LHCN-M2 (cell line): ENCODE data around the gene ASIC4. TPM values are rescaled to one million over a fixed set of nuclear protein-coding genes. Genes with fewer than 3 reads are reported as not detected.

ENCODE experiments used
- total RNA-seq: library from RNA; depleted of rRNA; stranded (reverse); fragments of >200 nt; gene quantifications from 2 replicates; pipeline ENCODE4 v1.2.3, GENCODE V29; 2014; rRNA removed

Gene ASIC4
- total RNA-seq, 1 experiment from 2014 or later: not detected

Other genes starting within 250 kb of the ASIC4 start
- gene DNAJB2, start 235.1 kb upstream of the ASIC4 start, total RNA-seq: 21.5 and 28.3 TPM in 2 replicates
- 1.5 and 2.8 TPM in 2 replicates for gene PTPRN, start 205.1 kb upstream of the ASIC4 start, total RNA-seq
- not detected in 2 replicates for gene RESP18, start 181.7 kb upstream of the ASIC4 start, total RNA-seq
- 55.0 and 63.7 TPM in 2 replicates for gene DNPEP, start 126.6 kb upstream of the ASIC4 start, total RNA-seq
- gene DES, start 96.1 kb upstream of the ASIC4 start, total RNA-seq: 863 and 1,551 TPM in 2 replicates
- gene SPEG, start 79.6 kb upstream of the ASIC4 start, total RNA-seq: 36.2 and 41.5 TPM in 2 replicates
- gene GMPPA, start 15.6 kb upstream of the ASIC4 start, total RNA-seq: 64.4 and 65.7 TPM in 2 replicates
- 246 and 264 TPM in 2 replicates for gene CHPF, start 29.3 kb downstream of the ASIC4 start, total RNA-seq
- 4.2 and 4.4 TPM in 2 replicates for gene TMEM198, start 29.5 kb downstream of the ASIC4 start, total RNA-seq
- gene OBSL1, start 57.1 kb downstream of the ASIC4 start, total RNA-seq: 62.1 and 69.0 TPM in 2 replicates
- not detected in 2 replicates for gene INHA, start 57.8 kb downstream of the ASIC4 start, total RNA-seq
- 11.6 and 13.2 TPM in 2 replicates for gene STK11IP, start 83.4 kb downstream of the ASIC4 start, total RNA-seq
- 2.8 and 2.9 TPM in 2 replicates for gene SLC4A3, start 113.1 kb downstream of the ASIC4 start, total RNA-seq